Lung (tissue), 12 donors: ENCODE data around the gene F5. TPM values are rescaled to one million over a fixed set of nuclear protein-coding genes. Genes with fewer than 3 reads are reported as not detected.
A peak's percentile ranks its signal among the peaks of the same experiment; 100 is the strongest.

Experiments
- ATAC-seq: fragments of 200-7000 bp; cut with Tn5 transposase; one replicate; pipeline ENCODE4 v1.9.1; 2020; ENCODE audit warnings: moderate number of reproducible peaks; ENCODE audit not compliant: insufficient read depth, low FRiP score
- DNase-seq, 3 donors: peaks; one replicate each; pipeline ENCODE4 v3.0.0-alpha.2; 2013 to 2017
- H3K27ac ChIP-seq, 2 donors: one replicate each; pipeline ENCODE4 v1.5.1; 2013; ENCODE audit warnings: mild to moderate bottlenecking in 2 of 2, moderate library complexity in 2 of 2, control low read depth in 1 of 2, inconsistent platforms in 1 of 2, low read depth in 1 of 2, low read length in 1 of 2
- H3K27me3 ChIP-seq, 3 donors: one replicate each; pipeline ENCODE4 v1.5.1; 2013; ENCODE audit warnings: low read length in 2 of 3; ENCODE audit not compliant: control insufficient read depth in 3 of 3, insufficient read depth in 3 of 3
- H3K36me3 ChIP-seq, 4 donors: one replicate each; pipeline ENCODE4 v1.5.1; 2013; ENCODE audit warnings: low read length in 4 of 4, mild to moderate bottlenecking in 1 of 4, moderate library complexity in 1 of 4; ENCODE audit not compliant: control insufficient read depth in 4 of 4, insufficient read depth in 4 of 4
- H3K4me1 ChIP-seq, 5 donors: one replicate each; pipeline ENCODE4 v1.5.1; 2013; ENCODE audit warnings: low read length in 5 of 5, mild to moderate bottlenecking in 2 of 5, moderate library complexity in 1 of 5; ENCODE audit not compliant: control insufficient read depth in 5 of 5, insufficient read depth in 5 of 5
- H3K4me3 ChIP-seq: one replicate; pipeline ENCODE4 v1.5.1; 2013; ENCODE audit warnings: mild to moderate bottlenecking, control low read depth, moderate library complexity
- H3K9ac ChIP-seq, 2 donors: one replicate each; pipeline ENCODE4 v1.5.1; 2013; ENCODE audit warnings: low read length in 2 of 2, control low read depth in 1 of 2; ENCODE audit not compliant: insufficient read depth in 1 of 2
- H3K9me3 ChIP-seq, 4 donors: one replicate each; pipeline ENCODE4 v1.5.1; 2013; ENCODE audit warnings: low read length in 3 of 4, mild to moderate bottlenecking in 1 of 4, moderate library complexity in 1 of 4; ENCODE audit not compliant: control insufficient read depth in 4 of 4, insufficient read depth in 3 of 4
- CTCF ChIP-seq: IDR thresholded peaks from 2 replicates; pipeline ENCODE4 v1.5.1; 2012; ENCODE audit warnings: mild to moderate bottlenecking; ENCODE audit errors: control extremely low read depth, extremely low read depth
- WGBS, 2 donors: extraction: QIAGEN DNeasy Blood & Tissue Kit; methylation state at CpG; one replicate each; pipeline ENCODE4 v1.1.7; 2013; 5-methylcytosine and 5-hydroxymethylcytosine counted together
- polyA plus RNA-seq, 2 donors: library from polyadenylated mRNA; stranded (reverse); fragments of 200-250 nt; gene quantifications; one replicate each; pipeline ENCODE4 v1.2.1, GENCODE V29; 2013
- total RNA-seq, 2 donors: library from RNA; depleted of rRNA in 1 of 2; stranded (reverse); fragments of >200 nt in 1 of 2; gene quantifications; one replicate each; pipeline ENCODE4 v1.2.1, GENCODE V29; 2014 to 2021
- donor health status: control.
- donor health status: control.
- donor health status: Bipolar disorder and iron deficiency.
- donor health status: healthy.
- donor health status: DM: yes; HTN: yes; CAD: no.

Gene F5
- total and polyA plus RNA-seq, 4 donors: 0.74 to 5.3 (median 2.4) TPM

GRCh38 chr1:169510060-169510459 is 76.2 kb downstream of the F5 start:
- Histone ChIP-seq H3K9me3 (no peaks in the 10 kb centered on the region), H3K36me3 (no peaks in the 10 kb centered on the region), H3K4me1 (peaks cover 0 to 18% (median 1%) of the 10 kb centered on the region in 5 donors), H3K27ac (peak overlapping the region in 1 of 2 donors; percentile 9), H3K9ac (no peak overlapping the region), H3K4me3 (no peak overlapping the region), H3K27me3 (no peaks in the 10 kb centered on the region)
- TF ChIP-seq CTCF: no peak
- DNase-seq: no peak
- 75 to 85% methylated on average over 4 of the region's 4 CpGs for WGBS, 2 donors
- no peak for ATAC-seq

GRCh38 chr1:169509354-169509753 is 76.9 kb downstream of the F5 start:
- H3K9ac ChIP-seq: no peak overlapping the region
- peak; percentile 27 for ATAC-seq
- DNase-seq: no peak
- no peak overlapping the region for H3K27ac ChIP-seq
- H3K4me1 ChIP-seq: peaks cover 0 to 18% (median 1%) of the 10 kb centered on the region in 5 donors
- H3K27me3 ChIP-seq: no peaks in the 10 kb centered on the region
- no peaks in the 10 kb centered on the region for H3K36me3 ChIP-seq
- H3K4me3 ChIP-seq: no peak overlapping the region
- WGBS, 2 donors: 89% methylated on average over 1 of the region's 1 CpG
- no peak for TF ChIP-seq CTCF
- H3K9me3 ChIP-seq: no peaks in the 10 kb centered on the region

- 7 to 14% methylated on average over 3 of the region's 3 CpGs for WGBS, 2 donors
- Histone ChIP-seq H3K9ac (no peak overlapping the region), H3K4me3 (no peak overlapping the region), H3K36me3 (no peaks in the 10 kb centered on the region), H3K4me1 (peaks cover 0 to 18% (median 1%) of the 10 kb centered on the region in 5 donors), H3K9me3 (no peaks in the 10 kb centered on the region), H3K27ac (no peak overlapping the region), H3K27me3 (no peaks in the 10 kb centered on the region)
- no peak for DNase-seq
- no peak for ATAC-seq
- no peak for TF ChIP-seq CTCF
These were observed 77.6 kb downstream of the F5 start for GRCh38 chr1:169508432-169509338.
